Hepatocyte (in vitro differentiated cells): Measurements from ENCODE around the gene AGBL4. TPM values are rescaled to one million over a fixed set of nuclear protein-coding genes. Genes with fewer than 3 reads are reported as not detected.

Experiments used
- DNase-seq: peaks from one replicate; pipeline ENCODE4 v3.0.0-alpha.2; 2016; ENCODE audit warnings: low spot score
- H2AFZ ChIP-seq: fragments of 200-600 bp; sonication (generic); 2 replicates; pipeline ENCODE4 v1.6.0; 2016; ENCODE audit warnings: antibody characterized with exemption, mild to moderate bottlenecking
- H3K27ac ChIP-seq: fragments of 200-600 bp; sonication (generic); 2 replicates; pipeline ENCODE4 v1.5.1; 2016; ENCODE audit warnings: mild to moderate bottlenecking
- H3K27me3 ChIP-seq: fragments of 200-600 bp; sonication (generic); 2 replicates; pipeline ENCODE4 v1.6.1; 2016
- H3K36me3 ChIP-seq: fragments of 200-600 bp; sonication (generic); replicated peaks from 2 replicates; pipeline ENCODE4 v1.5.1; 2016; ENCODE audit warnings: low read depth; ENCODE audit not compliant: insufficient read depth
- H3K4me1 ChIP-seq: fragments of 200-600 bp; sonication (generic); 2 replicates; pipeline ENCODE4 v1.5.1; 2016; ENCODE audit warnings: mild to moderate bottlenecking, moderate library complexity; ENCODE audit not compliant: insufficient read depth
- H3K4me2 ChIP-seq: fragments of 200-600 bp; sonication (generic); 2 replicates; pipeline ENCODE4 v1.6.0; 2016
- H3K4me3 ChIP-seq: fragments of 200-600 bp; sonication (generic); 2 replicates; pipeline ENCODE4 v1.5.1; 2016; ENCODE audit warnings: mild to moderate bottlenecking
- H3K79me2 ChIP-seq: fragments of 200-600 bp; sonication (generic); 2 replicates; pipeline ENCODE4 v1.6.0; 2017; ENCODE audit warnings: mild to moderate bottlenecking
- H3K9me2 ChIP-seq: fragments of 200-600 bp; sonication (generic); replicated peaks from 2 replicates; pipeline ENCODE4 v1.6.0; 2017; ENCODE audit warnings: mild to moderate bottlenecking; ENCODE audit not compliant: insufficient read depth
- H3K9me3 ChIP-seq: fragments of 200-600 bp; sonication (generic); 2 replicates; pipeline ENCODE4 v1.5.1; 2016; ENCODE audit warnings: low read depth, mild to moderate bottlenecking
- H4K20me1 ChIP-seq: fragments of 200-600 bp; sonication (generic); 2 replicates; pipeline ENCODE4 v1.6.0; 2016; ENCODE audit warnings: mild to moderate bottlenecking; ENCODE audit not compliant: insufficient read depth, poor library complexity, severe bottlenecking
- EZH2 ChIP-seq: fragments of 200-600 bp; sonication (generic); IDR thresholded peaks from 2 replicates; pipeline ENCODE4 v1.6.1; 2016; ENCODE audit warnings: antibody characterized with exemption, mild to moderate bottlenecking, borderline replicate concordance
- EZH2phosphoT487 ChIP-seq: fragments of 200-600 bp; sonication (generic); IDR thresholded peaks from one replicate; pipeline ENCODE4 v1.6.1; 2018; ENCODE audit warnings: antibody characterized with exemption, mild to moderate bottlenecking, low read depth, moderate library complexity; ENCODE audit not compliant: unreplicated experiment, severe bottlenecking
- WGBS: methylation state at CpG from one replicate; pipeline ENCODE4 v1.1.6; 2016; ENCODE audit warnings: low lambda C conversion rate; ENCODE audit errors: missing lambda C conversion rate; 5-methylcytosine and 5-hydroxymethylcytosine counted together
- polyA plus RNA-seq: library from polyadenylated mRNA; unstranded; fragments of >200 nt; fragmentation: Nextera tagmentation; extraction: Ambion mirVana; gene quantifications from 2 replicates; pipeline ENCODE4 v1.2.1, GENCODE V29; 2016
- total RNA-seq: library from RNA; depleted of rRNA; stranded (reverse); fragments of >200 nt; gene quantifications from 2 replicates; pipeline ENCODE4 v1.2.3, GENCODE V29; 2014
- TF ChIP-seq, protein P1 (sequence below): fragments of 200-600 bp; sonication (generic); IDR thresholded peaks from 2 replicates; pipeline ENCODE4 v1.5.1; 2016; ENCODE audit warnings: antibody characterized with exemption, mild to moderate bottlenecking; ENCODE audit not compliant: poor library complexity

AGBL4 gene
- total and polyA plus RNA-seq, 2 experiments from 2014 or later, result 0.50 to 0.73 TPM

- Histone ChIP-seq H3K79me2 (no peaks in the 10 kb centered on the region), H3K36me3 (no peaks in the 10 kb centered on the region), H3K4me2 (no peak overlapping the region), H4K20me1 (no peaks in the 10 kb centered on the region), H3K9me2 (no peaks in the 10 kb centered on the region), H3K4me3 (no peak overlapping the region), H3K27me3 (no peaks in the 10 kb centered on the region), H3K27ac (no peak overlapping the region), H3K9me3 (no peaks in the 10 kb centered on the region), H2AFZ (no peak overlapping the region), H3K4me1 (no peaks in the 10 kb centered on the region)
- no peak for DNase-seq
- TF ChIP-seq, protein P1, sequence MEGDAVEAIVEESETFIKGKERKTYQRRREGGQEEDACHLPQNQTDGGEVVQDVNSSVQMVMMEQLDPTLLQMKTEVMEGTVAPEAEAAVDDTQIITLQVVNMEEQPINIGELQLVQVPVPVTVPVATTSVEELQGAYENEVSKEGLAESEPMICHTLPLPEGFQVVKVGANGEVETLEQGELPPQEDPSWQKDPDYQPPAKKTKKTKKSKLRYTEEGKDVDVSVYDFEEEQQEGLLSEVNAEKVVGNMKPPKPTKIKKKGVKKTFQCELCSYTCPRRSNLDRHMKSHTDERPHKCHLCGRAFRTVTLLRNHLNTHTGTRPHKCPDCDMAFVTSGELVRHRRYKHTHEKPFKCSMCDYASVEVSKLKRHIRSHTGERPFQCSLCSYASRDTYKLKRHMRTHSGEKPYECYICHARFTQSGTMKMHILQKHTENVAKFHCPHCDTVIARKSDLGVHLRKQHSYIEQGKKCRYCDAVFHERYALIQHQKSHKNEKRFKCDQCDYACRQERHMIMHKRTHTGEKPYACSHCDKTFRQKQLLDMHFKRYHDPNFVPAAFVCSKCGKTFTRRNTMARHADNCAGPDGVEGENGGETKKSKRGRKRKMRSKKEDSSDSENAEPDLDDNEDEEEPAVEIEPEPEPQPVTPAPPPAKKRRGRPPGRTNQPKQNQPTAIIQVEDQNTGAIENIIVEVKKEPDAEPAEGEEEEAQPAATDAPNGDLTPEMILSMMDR, result no peak
- TF ChIP-seq EZH2phosphoT487, result no peak
- no peak for TF ChIP-seq EZH2
- WGBS, result 60% methylated on average over 3 of the region's 3 CpGs
These were observed 117.4 kb downstream of the AGBL4 start for GRCh38 chr1:49906365-49906764.

- WGBS, result 81% methylated on average over 4 of the region's 4 CpGs
These were observed 159.2 kb downstream of the AGBL4 start for GRCh38 chr1:49864581-49864980.

DNA sequence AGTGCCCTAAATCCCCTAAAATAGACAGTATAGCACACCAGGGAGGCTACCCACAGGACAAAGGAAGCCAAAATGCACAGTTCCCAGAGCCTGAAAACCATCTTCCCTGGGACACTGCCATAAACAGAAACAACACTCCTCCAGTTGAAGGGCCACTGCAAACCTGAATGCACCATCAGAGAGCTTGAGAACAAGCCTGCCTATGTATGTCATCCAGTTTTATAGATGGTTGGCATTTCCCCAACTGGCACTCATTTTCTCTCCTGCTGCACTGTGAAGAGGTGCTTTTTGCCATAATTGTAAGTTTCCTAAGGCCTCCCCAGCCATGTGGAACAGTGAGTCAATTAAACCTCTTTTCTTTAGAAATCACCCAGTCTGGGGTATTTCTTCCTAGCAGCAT lies 169.0 kb downstream of the AGBL4 start:
- no peaks in the 10 kb centered on the region for H3K79me2 ChIP-seq
- no peak overlapping the region for H2AFZ ChIP-seq
- no peak overlapping the region for H3K4me3 ChIP-seq
- H3K9me2 ChIP-seq, result no peaks in the 10 kb centered on the region
- no peaks in the 10 kb centered on the region for H3K9me3 ChIP-seq
- no peak overlapping the region for H3K4me2 ChIP-seq
- H3K27ac ChIP-seq, result no peak overlapping the region
- DNase-seq, result no peak
- H3K27me3 ChIP-seq, result no peaks in the 10 kb centered on the region
- no peaks in the 10 kb centered on the region for H3K4me1 ChIP-seq
- H3K36me3 ChIP-seq, result no peaks in the 10 kb centered on the region
- no peaks in the 10 kb centered on the region for H4K20me1 ChIP-seq
- TF ChIP-seq, protein P1, result no peak
- TF ChIP-seq EZH2 (no peak), EZH2phosphoT487 (no peak)

More at GRCh38 chr1:49864581-49864980, 159.2 kb downstream of the AGBL4 start:
- no peaks in the 10 kb centered on the region for H3K36me3 ChIP-seq
- H3K9me2 ChIP-seq, result no peaks in the 10 kb centered on the region
- TF ChIP-seq EZH2phosphoT487 (no peak), EZH2 (no peak)
- TF ChIP-seq, protein P1, result no peak
- no peak overlapping the region for H3K4me3 ChIP-seq
- no peaks in the 10 kb centered on the region for H3K27me3 ChIP-seq
- DNase-seq, result no peak
- no peak overlapping the region for H2AFZ ChIP-seq
- no peaks in the 10 kb centered on the region for H3K79me2 ChIP-seq
- H3K27ac ChIP-seq, result no peak overlapping the region
- peaks cover 3% of the 10 kb centered on the region for H3K9me3 ChIP-seq
- H3K4me2 ChIP-seq, result no peak overlapping the region
- H4K20me1 ChIP-seq, result no peaks in the 10 kb centered on the region
- H3K4me1 ChIP-seq, result no peaks in the 10 kb centered on the region

DNA sequence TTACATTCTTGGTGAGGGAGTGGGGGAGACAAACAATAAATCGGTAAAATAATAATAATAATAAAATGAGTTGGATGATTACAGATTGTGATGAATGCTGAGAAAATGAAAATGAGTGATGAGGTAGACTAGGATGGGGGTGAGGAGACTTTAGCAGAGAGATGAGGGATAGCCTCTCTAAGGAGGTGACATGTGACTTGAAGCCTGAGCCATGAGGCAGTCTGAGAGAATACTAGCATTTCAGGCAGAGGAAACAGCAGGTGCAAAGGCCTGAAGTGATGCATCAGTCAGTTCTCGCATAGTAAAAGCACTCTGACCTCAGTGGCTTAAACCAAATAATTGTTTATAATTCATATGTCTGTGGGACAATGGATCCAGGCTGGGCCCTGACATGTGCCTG lies 181.2 kb downstream of the AGBL4 start:
- DNase-seq, result no peak
- Histone ChIP-seq H3K27me3 (no peaks in the 10 kb centered on the region), H3K4me3 (no peak overlapping the region), H3K27ac (no peak overlapping the region), H3K4me2 (no peak overlapping the region), H3K36me3 (no peaks in the 10 kb centered on the region), H2AFZ (no peak overlapping the region), H4K20me1 (no peaks in the 10 kb centered on the region), H3K79me2 (no peaks in the 10 kb centered on the region), H3K9me2 (no peaks in the 10 kb centered on the region), H3K9me3 (no peaks in the 10 kb centered on the region), H3K4me1 (no peaks in the 10 kb centered on the region)
- 73% methylated on average over 2 of the region's 2 CpGs for WGBS
- TF ChIP-seq EZH2 (no peak), EZH2phosphoT487 (no peak)
- TF ChIP-seq, protein P1, result no peak
